ENCODE measurements around the gene LY6G6D. TPM values are rescaled to one million over a fixed set of nuclear protein-coding genes. Genes with fewer than 3 reads are reported as not detected.

The LY6G6D gene
- total RNA-seq, 1 donor from 2014 or later: not detected

GRCh38 chr6:31713991-31714684 is 1.0 kb upstream of the LY6G6D start:
- Mint-ChIP-seq H3K9me3 (no peaks in the 10 kb centered on the region), H3K4me3 (peak overlapping the region; percentile 36), H3K27me3 (ENCODE audit: low read depth) (no peaks in the 10 kb centered on the region), H3K36me3 (ENCODE audit: low read depth) (no peaks in the 10 kb centered on the region), H3K4me1 (peaks cover 27% of the 10 kb centered on the region), H3K27ac (ENCODE audit: unreplicated experiment) (peak overlapping the region; percentile 96)
- TF ChIP-seq CTCF (conservative IDR thresholded peaks at IDR 0.05): no peak
- no peak for DNase-seq (ENCODE audit: low read depth, low spot score)

GRCh38 chr6:31717499-31718222 is 2.5 kb downstream of the LY6G6D start:
- Mint-ChIP-seq H3K4me1 (peaks cover 20% of the 10 kb centered on the region), H3K36me3 (ENCODE audit: low read depth) (peaks cover 3% of the 10 kb centered on the region), H3K27me3 (ENCODE audit: low read depth) (peaks cover 3% of the 10 kb centered on the region), H3K9me3 (no peaks in the 10 kb centered on the region), H3K27ac (ENCODE audit: unreplicated experiment) (peak overlapping the region; percentile 90), H3K4me3 (no peak overlapping the region)
- DNase-seq (ENCODE audit: low read depth, low spot score): no peak
- TF ChIP-seq CTCF (conservative IDR thresholded peaks at IDR 0.05): no peak

GRCh38 chr6:31718265-31718664 is 3.1 kb downstream of the LY6G6D start:
- no peaks in the 10 kb centered on the region for H3K9me3 Mint-ChIP-seq
- H3K4me3 Mint-ChIP-seq: no peak overlapping the region

GRCh38 chr6:31719001-31719400 is 3.9 kb downstream of the LY6G6D start:
- Mint-ChIP-seq H3K27ac (ENCODE audit: unreplicated experiment) (no peak overlapping the region), H3K4me3 (no peak overlapping the region), H3K9me3 (no peaks in the 10 kb centered on the region)

More at GRCh38 chr6:31718265-31718664, 3.1 kb downstream of the LY6G6D start:
- Mint-ChIP-seq H3K36me3 (ENCODE audit: low read depth) (peaks cover 3% of the 10 kb centered on the region), H3K27ac (ENCODE audit: unreplicated experiment) (no peak overlapping the region), H3K4me1 (peaks cover 14% of the 10 kb centered on the region), H3K27me3 (ENCODE audit: low read depth) (peaks cover 3% of the 10 kb centered on the region)
- no peak for TF ChIP-seq CTCF (conservative IDR thresholded peaks at IDR 0.05)
- DNase-seq (ENCODE audit: low read depth, low spot score): no peak

GRCh38 chr6:31720196-31720770 is 5.1 kb downstream of the LY6G6D start:
- Mint-ChIP-seq H3K4me3 (no peak overlapping the region), H3K27ac (ENCODE audit: unreplicated experiment) (no peak overlapping the region), H3K4me1 (no peaks in the 10 kb centered on the region), H3K9me3 (no peaks in the 10 kb centered on the region), H3K27me3 (ENCODE audit: low read depth) (peaks cover 3% of the 10 kb centered on the region), H3K36me3 (ENCODE audit: low read depth) (peaks cover 7% of the 10 kb centered on the region)
- TF ChIP-seq CTCF (conservative IDR thresholded peaks at IDR 0.05): no peak
- DNase-seq (ENCODE audit: low read depth, low spot score): no peak

More at GRCh38 chr6:31719001-31719400, 3.9 kb downstream of the LY6G6D start:
- TF ChIP-seq CTCF (conservative IDR thresholded peaks at IDR 0.05): no peak
- Mint-ChIP-seq H3K27me3 (ENCODE audit: low read depth) (peaks cover 3% of the 10 kb centered on the region), H3K36me3 (ENCODE audit: low read depth) (peaks cover 3% of the 10 kb centered on the region), H3K4me1 (peaks cover 6% of the 10 kb centered on the region)
- DNase-seq (ENCODE audit: low read depth, low spot score): no peak

Data from neural crest cell (in vitro differentiated cells).